DND-41 (cell line): ENCODE results near the gene RAD51B.

Experiments used
- CTCF ChIP-seq: IDR thresholded peaks from 2 replicates; pipeline ENCODE4 v1.5.1; 2012; ENCODE audit warnings: borderline replicate concordance, low read length, moderate library complexity, mild to moderate bottlenecking; ENCODE audit not compliant: poor library complexity, severe bottlenecking; ENCODE audit errors: extremely low read depth
- EZH2 ChIP-seq: IDR thresholded peaks from 3 replicates; pipeline ENCODE4 v1.6.1; 2012; ENCODE audit warnings: borderline replicate concordance, low read depth, mild to moderate bottlenecking, moderate library complexity, low read length, inconsistent platforms; ENCODE audit not compliant: severe bottlenecking

GRCh38 chr14:68728342-68729106 is 908.9 kb downstream of the RAD51B start:
- TF ChIP-seq CTCF (no peak), EZH2 (no peak)
